Right ventricle myocardium inferior (tissue), 1 donor: ENCODE results near the gene NENF. TPM values are rescaled to one million over a fixed set of nuclear protein-coding genes. Genes with fewer than 3 reads are reported as not detected.
"Not testable (repeated sequence)": the region's sequence is repeated elsewhere in the genome, so short reads cannot be mapped to it uniquely, and the experiment has no call there.

Experiments
- ATAC-seq: fragments of 200-7000 bp; cut with Tn5 transposase; one replicate; pipeline ENCODE4 v1.9.1; 2020; ENCODE audit warnings: mild to moderate bottlenecking, moderate library complexity
- DNase-seq: peaks from one replicate; pipeline ENCODE4 v3.0.0; 2021; ENCODE audit errors: missing footprints
- intact Hi-C: fragments of 100-400 bp; cut with DNase I; formaldehyde crosslinking; loops from one replicate; pipeline ENCODE4 v1.11.0; 2022
- long read RNA-seq: library from polyadenylated mRNA; unstranded; transcript quantifications from one replicate; pipeline ENCODE4 v2.0.0, GENCODE V29; 2021
- total RNA-seq: library from RNA; stranded (reverse); fragmentation: NEBNext Ultra II Directional; extraction: Animal tissue kit (Norgen Biotek cat#: 25700); gene quantifications from one replicate; pipeline ENCODE4 v1.2.1, GENCODE V29; 2021
- donor health status: DM: no; HTN: yes; CAD: no; lungs with severe emphysema.

Gene NENF
- 119 TPM for total RNA-seq
- long read RNA-seq, transcript NENF-204 (3 exons, 845 nt), result minor isoform, 6 of 130 reads
- long read RNA-seq, transcript NENF-201 (4 exons, 949 nt), result major isoform, 115 of 130 reads
- long read RNA-seq, partial matches to known transcripts, result 6 of 130 reads
- long read RNA-seq, other reads (novel, unspliced or antisense), result 3 of 130 reads

- ATAC-seq (peak; percentile 100), DNase-seq (peak; percentile 93)
- intact Hi-C loops, result loop anchor here (2.0 kb wide), 1 partner anchor 18 kb away; no protein-coding TSS in a partner anchor
These were observed at the start of gene NENF for GRCh38 chr1:212432661-212433576. NENF (plus strand) TSS chr1:212432920; CDS start chr1:212432944, 24 bp downstream.

- intact Hi-C loops, result no loop called here
- DNase-seq, result no peak
- no peak for ATAC-seq
These were observed 46.7 kb upstream of the NENF start for GRCh38 chr1:212386029-212386428.

GRCh38 chr1:212388985-212389716 lies 43.6 kb upstream of the NENF start:
- DNase-seq (no peak), ATAC-seq (no peak)
- intact Hi-C loops, result no loop called here

- intact Hi-C loops, ATAC-seq, DNase-seq: not testable (repeated sequence)
These were observed 36.9 kb upstream of the NENF start for GRCh38 chr1:212395678-212396437.

GRCh38 chr1:212396638-212397037 lies 36.1 kb upstream of the NENF start:
- DNase-seq, result no peak
- intact Hi-C loops, result no loop called here
- no peak for ATAC-seq

GRCh38 chr1:212397171-212397570 lies 35.5 kb upstream of the NENF start:
- no peak for ATAC-seq
- intact Hi-C loops, result no loop called here

GRCh38 chr1:212401042-212401441 lies 31.7 kb upstream of the NENF start:
- intact Hi-C loops, result no loop called here
- ATAC-seq (no peak), DNase-seq (no peak)

More at GRCh38 chr1:212397171-212397570, 35.5 kb upstream of the NENF start:
- no peak for DNase-seq

- intact Hi-C loops, result no loop called here
- DNase-seq (no peak), ATAC-seq (no peak)
These were observed 30.7 kb upstream of the NENF start for GRCh38 chr1:212401838-212402582.

- intact Hi-C loops, result no loop called here
- DNase-seq (no peak), ATAC-seq (no peak)
These were observed 29.9 kb upstream of the NENF start for GRCh38 chr1:212402666-212403321.

GRCh38 chr1:212410231-212410820 lies 22.4 kb upstream of the NENF start:
- no peak for DNase-seq
- intact Hi-C loops, result no loop called here
- no peak for ATAC-seq

- ATAC-seq, result no peak
- DNase-seq, result no peak
- intact Hi-C loops, result no loop called here
These were observed 20.3 kb upstream of the NENF start for GRCh38 chr1:212412374-212412773.

- intact Hi-C loops, result no loop called here
- ATAC-seq (no peak), DNase-seq (no peak)
These were observed 18.8 kb upstream of the NENF start for GRCh38 chr1:212413902-212414327.

GRCh38 chr1:212414328-212415106 lies 18.2 kb upstream of the NENF start, which contains the start of gene PACC1:
PACC1 (minus strand) TSS chr1:212414886; CDS start chr1:212414757, 129 bp downstream.
- DNase-seq (peak; percentile 94), ATAC-seq (peak; percentile 98)
- intact Hi-C loops, result no loop called here

GRCh38 chr1:212415107-212415841 lies 17.4 kb upstream of the NENF start:
- DNase-seq (no peak), ATAC-seq (no peak)
- intact Hi-C loops, result no loop called here

GRCh38 chr1:212421165-212421564 lies 11.6 kb upstream of the NENF start:
- no peak for ATAC-seq
- intact Hi-C loops, result loop anchor here (10.0 kb wide), 1 partner anchor 46 kb away; no protein-coding TSS in a partner anchor
- DNase-seq, result no peak

GRCh38 chr1:212423879-212424278 lies 8.8 kb upstream of the NENF start:
- intact Hi-C loops, result loop anchor here (10.0 kb wide), 1 partner anchor 49 kb away; no protein-coding TSS in a partner anchor
- DNase-seq (no peak), ATAC-seq (no peak)
